HepG2 (cell line): ENCODE measurements around the gene EDC3. TPM values are rescaled to one million over a fixed set of nuclear protein-coding genes. Genes with fewer than 3 reads are reported as not detected.

Experiments
- FOSL1 ChIP-seq: sonication (generic); formaldehyde crosslinking; IDR thresholded peaks from 2 replicates; pipeline ENCODE4 v1.9.0; 2021; ENCODE audit warnings: missing genetic modification reagents, borderline replicate concordance
- HOXA5 ChIP-seq: sonication (generic); formaldehyde crosslinking; IDR thresholded peaks from 2 replicates; pipeline ENCODE4 v1.4.0; 2020; ENCODE audit warnings: missing genetic modification reagents
- MBNL3 ChIP-seq: fragments of 250-450 bp; sonication (Bioruptor Pico); conservative IDR thresholded peaks from 2 replicates; pipeline ENCODE4 v1.8.0; 2022; ENCODE audit warnings: mild to moderate bottlenecking, inconsistent platforms
- MIER2 ChIP-seq: IDR thresholded peaks from 2 replicates; pipeline ENCODE4 v1.6.1; 2016; ENCODE audit warnings: missing biosample characterization, missing genetic modification reagents
- MTF2 ChIP-seq: sonication (generic); formaldehyde crosslinking; IDR thresholded peaks from 2 replicates; pipeline ENCODE4 v1.5.0; 2020; ENCODE audit warnings: missing genetic modification reagents, borderline replicate concordance
- RBAK ChIP-seq: sonication (generic); formaldehyde crosslinking; IDR thresholded peaks from 2 replicates; pipeline ENCODE4 v1.5.1; 2020; ENCODE audit warnings: mild to moderate bottlenecking, missing genetic modification reagents
- REL ChIP-seq: sonication (generic); formaldehyde crosslinking; conservative IDR thresholded peaks from 2 replicates; pipeline ENCODE4 v1.8.0; 2022; ENCODE audit warnings: mild to moderate bottlenecking, missing genetic modification reagents, moderate library complexity
- REPIN1 ChIP-seq: sonication (generic); formaldehyde crosslinking; IDR thresholded peaks from 2 replicates; pipeline ENCODE4 v1.8.0; 2022; ENCODE audit warnings: missing genetic modification reagents, low read depth, mild to moderate bottlenecking, borderline replicate concordance
- REST ChIP-seq, 2 experiments: IDR thresholded peaks; 2 replicates each; pipeline ENCODE4 v1.6.1; 2011 to 2012; ENCODE audit warnings: low read length in 2 of 2, borderline replicate concordance in 1 of 2, low read depth in 1 of 2, mild to moderate bottlenecking in 1 of 2, moderate library complexity in 1 of 2
- TCF12 ChIP-seq, 2 experiments: fragments of 450-650 bp in 1 of 2; sonication (generic) in 1 of 2; formaldehyde crosslinking in 1 of 2; IDR thresholded peaks; 2 replicates each; pipeline versions ENCODE4 v1.6.1 to v1.8.0; 2017 to 2022; ENCODE audit warnings: antibody characterized with exemption in 1 of 2, mild to moderate bottlenecking in 1 of 2, missing genetic modification reagents in 1 of 2, moderate library complexity in 1 of 2
- THAP9 ChIP-seq: sonication (generic); formaldehyde crosslinking; IDR thresholded peaks from 2 replicates; pipeline ENCODE4; 2020; ENCODE audit warnings: missing genetic modification reagents, mild to moderate bottlenecking, borderline replicate concordance
- ZMYM3 ChIP-seq: sonication (generic); formaldehyde crosslinking; IDR thresholded peaks from 2 replicates; pipeline ENCODE4 v1.5.1; 2020; ENCODE audit warnings: mild to moderate bottlenecking, missing genetic modification reagents
- ZNF274 ChIP-seq: sonication (generic); formaldehyde crosslinking; IDR thresholded peaks from 2 replicates; pipeline ENCODE4 v1.5.1; 2020; ENCODE audit warnings: mild to moderate bottlenecking, missing genetic modification reagents
- ZNF75D ChIP-seq: sonication (generic); formaldehyde crosslinking; IDR thresholded peaks from 2 replicates; pipeline ENCODE4 v1.8.1; 2023; ENCODE audit warnings: missing genetic modification reagents, mild to moderate bottlenecking, borderline replicate concordance
- ZNF768 ChIP-seq: sonication (generic); formaldehyde crosslinking; IDR thresholded peaks from 2 replicates; pipeline ENCODE4 v1.4.0; 2020; ENCODE audit warnings: missing genetic modification reagents
- ZNF883 ChIP-seq: sonication (generic); formaldehyde crosslinking; IDR thresholded peaks from 2 replicates; pipeline ENCODE4 v1.5.1; 2020; ENCODE audit warnings: mild to moderate bottlenecking, missing genetic modification reagents; ENCODE audit errors: not compliant biosample characterization
- polyA plus RNA-seq, 8 experiments: library from polyadenylated mRNA; depleted of rRNA in 3 of 8; stranded (reverse) in 7 of 8; unstranded in 1 of 8; fragments of >200 nt; fragmentation: Illumina TruSeq in 4 of 8; extraction: Trizol in 4 of 8; gene quantifications; 2 replicates each; pipeline versions ENCODE4 v1.2.1 to v1.2.3, GENCODE V29; 2011 to 2016; ENCODE audit warnings: low read depth in 4 of 8, missing spikeins in 1 of 8, mixed read lengths in 1 of 8; ENCODE audit not compliant: insufficient read depth in 1 of 8
- total RNA-seq, 5 experiments: library from RNA; depleted of rRNA; stranded (reverse); fragments of >200 nt; fragmentation: Illumina TruSeq; extraction: Trizol; gene quantifications; 2 replicates each; pipeline ENCODE4 v1.2.3, GENCODE V29; 2016; ENCODE audit warnings: low read depth in 1 of 5
- TF ChIP-seq, protein P1 (sequence below): sonication (generic); formaldehyde crosslinking; IDR thresholded peaks from 2 replicates; pipeline ENCODE4 v1.9.0; 2022; ENCODE audit warnings: low read depth, missing genetic modification reagents
- TF ChIP-seq, protein P2 (sequence below): sonication (generic); formaldehyde crosslinking; IDR thresholded peaks from 2 replicates; pipeline ENCODE4 v1.8.0; 2022; ENCODE audit warnings: mild to moderate bottlenecking, missing genetic modification reagents; ENCODE audit not compliant: insufficient replicate concordance

EDC3 gene
- total and polyA plus RNA-seq, 2 of the 13 experiments (the other 11 are each of a cell fraction or from before 2014, with no cell fraction given) = 17.4 to 32.0 TPM

DNA sequence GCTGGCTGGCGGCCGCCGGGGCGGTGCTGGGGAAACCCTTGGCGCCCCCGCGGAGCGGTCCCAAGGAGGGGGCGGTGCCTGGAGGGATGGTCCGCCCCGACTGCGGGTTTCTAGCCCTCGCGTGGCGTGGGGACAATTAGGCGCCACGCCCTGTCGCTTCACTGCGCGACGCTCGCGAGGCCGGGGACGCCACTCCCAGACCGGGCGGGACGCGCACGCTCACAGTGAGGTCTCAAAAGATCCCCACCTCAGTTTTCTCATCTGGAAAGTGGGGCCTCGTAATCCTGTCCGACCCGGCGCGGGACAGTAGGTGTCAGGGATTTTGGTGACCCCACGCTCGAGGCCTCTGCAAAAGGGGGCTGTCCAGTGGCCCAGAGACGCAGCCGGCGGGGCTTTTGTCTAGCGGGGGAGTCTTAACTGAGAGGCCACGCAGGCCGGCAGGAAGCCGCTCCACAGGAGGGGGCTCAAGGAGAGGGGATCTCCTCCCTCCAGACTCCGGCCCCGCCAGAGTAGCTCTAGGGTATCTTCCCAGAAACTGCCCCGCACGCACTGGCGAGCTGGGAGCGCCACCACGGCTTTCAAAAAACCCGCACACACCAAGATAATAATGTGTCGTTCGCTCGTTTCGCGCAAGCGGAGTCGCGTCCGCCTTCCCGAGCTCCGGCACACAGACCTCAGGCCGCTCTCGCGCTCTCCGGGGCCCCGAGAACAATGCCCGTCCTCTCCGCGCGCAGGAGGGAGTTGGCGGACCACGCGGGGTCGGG is 80.9 kb downstream of the EDC3 start (continued):
- TF ChIP-seq THAP9 (CRISPR knock-in tag) (no peak), MBNL3 (CRISPR knock-in tag) (no peak), ZNF274 (CRISPR knock-in tag) (no peak), FOSL1 (CRISPR knock-in tag) (no peak), ZMYM3 (CRISPR knock-in tag) (peak; percentile 99), MIER2 (CRISPR knock-in tag) (no peak), ZNF768 (CRISPR knock-in tag) (no peak), HOXA5 (CRISPR knock-in tag) (no peak), ZNF75D (CRISPR knock-in tag) (no peak), TCF12 (IDR thresholded peaks at IDR 0.05) (no peak), TCF12 (CRISPR knock-in tag; IDR thresholded peaks at IDR 0.05) (no peak), ZNF883 (peak; percentile 23), REST (IDR thresholded peaks at IDR 0.05; ENCODE audit: borderline replicate concordance in 1 of 2, low read depth in 1 of 2, low read length in 2 of 2) (no peak), RBAK (CRISPR knock-in tag) (no peak), REL (CRISPR knock-in tag) (no peak), MTF2 (0 out of 2 replicates have a peak, but pooled peaks have one; percentile 30), REPIN1 (CRISPR knock-in tag) (no peak)
- TF ChIP-seq, protein P1, sequence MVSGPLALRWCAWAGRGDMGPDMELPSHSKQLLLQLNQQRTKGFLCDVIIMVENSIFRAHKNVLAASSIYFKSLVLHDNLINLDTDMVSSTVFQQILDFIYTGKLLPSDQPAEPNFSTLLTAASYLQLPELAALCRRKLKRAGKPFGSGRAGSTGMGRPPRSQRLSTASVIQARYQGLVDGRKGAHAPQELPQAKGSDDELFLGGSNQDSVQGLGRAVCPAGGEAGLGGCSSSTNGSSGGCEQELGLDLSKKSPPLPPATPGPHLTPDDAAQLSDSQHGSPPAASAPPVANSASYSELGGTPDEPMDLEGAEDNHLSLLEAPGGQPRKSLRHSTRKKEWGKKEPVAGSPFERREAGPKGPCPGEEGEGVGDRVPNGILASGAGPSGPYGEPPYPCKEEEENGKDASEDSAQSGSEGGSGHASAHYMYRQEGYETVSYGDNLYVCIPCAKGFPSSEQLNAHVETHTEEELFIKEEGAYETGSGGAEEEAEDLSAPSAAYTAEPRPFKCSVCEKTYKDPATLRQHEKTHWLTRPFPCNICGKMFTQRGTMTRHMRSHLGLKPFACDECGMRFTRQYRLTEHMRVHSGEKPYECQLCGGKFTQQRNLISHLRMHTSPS = no peak
- TF ChIP-seq, protein P2, sequence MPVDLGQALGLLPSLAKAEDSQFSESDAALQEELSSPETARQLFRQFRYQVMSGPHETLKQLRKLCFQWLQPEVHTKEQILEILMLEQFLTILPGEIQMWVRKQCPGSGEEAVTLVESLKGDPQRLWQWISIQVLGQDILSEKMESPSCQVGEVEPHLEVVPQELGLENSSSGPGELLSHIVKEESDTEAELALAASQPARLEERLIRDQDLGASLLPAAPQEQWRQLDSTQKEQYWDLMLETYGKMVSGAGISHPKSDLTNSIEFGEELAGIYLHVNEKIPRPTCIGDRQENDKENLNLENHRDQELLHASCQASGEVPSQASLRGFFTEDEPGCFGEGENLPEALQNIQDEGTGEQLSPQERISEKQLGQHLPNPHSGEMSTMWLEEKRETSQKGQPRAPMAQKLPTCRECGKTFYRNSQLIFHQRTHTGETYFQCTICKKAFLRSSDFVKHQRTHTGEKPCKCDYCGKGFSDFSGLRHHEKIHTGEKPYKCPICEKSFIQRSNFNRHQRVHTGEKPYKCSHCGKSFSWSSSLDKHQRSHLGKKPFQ = no peak
